Measurements from ENCODE around the gene LMAN2.

Gene LMAN2

DNA sequence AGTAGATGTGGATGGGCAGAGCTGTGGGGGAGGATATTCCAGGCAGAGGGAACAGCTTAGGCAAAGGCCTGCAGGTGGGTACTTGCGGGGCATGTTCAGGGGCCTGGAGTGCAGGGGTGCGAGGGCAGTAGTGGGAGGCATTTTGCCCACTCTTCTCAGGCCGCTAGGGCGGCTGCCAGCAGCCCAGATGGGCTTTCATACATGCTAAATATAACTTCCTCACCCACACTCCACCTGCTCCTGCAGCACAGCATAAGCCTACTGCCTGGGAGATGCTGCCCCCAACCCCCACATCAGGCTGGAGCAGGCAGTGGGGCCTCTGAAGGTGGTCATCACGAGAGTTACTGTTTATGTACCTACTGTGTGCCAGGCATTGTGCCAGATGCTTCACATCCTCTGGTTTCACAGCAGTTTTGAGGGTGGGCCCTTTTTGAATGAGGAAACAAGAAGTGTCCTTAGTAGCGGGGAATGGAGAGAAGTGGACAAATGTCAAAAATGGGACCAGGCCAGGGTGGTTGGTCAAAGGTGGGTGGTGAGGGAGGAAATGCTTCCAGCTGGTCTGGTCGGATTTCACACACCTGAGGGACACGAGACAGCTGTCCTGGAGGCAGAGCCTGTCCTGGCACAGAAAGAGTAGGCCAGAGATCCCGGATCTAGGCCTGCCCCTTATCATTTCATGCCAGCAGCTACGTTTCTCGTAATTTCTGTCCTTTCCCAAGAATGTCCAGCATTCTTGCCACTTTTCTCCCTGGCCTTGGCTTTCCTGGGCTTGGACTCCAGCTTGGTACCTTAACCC, 18.4 kb upstream of the LMAN2 start:
- Histone ChIP-seq H2AFZ (ENCODE audit: low read length) (no peak overlapping the region), H3K9me3 (ENCODE audit: insufficient read depth, low read depth, low read length) (no peaks in the 10 kb centered on the region), H3K4me3 (ENCODE audit: low read length, poor library complexity, severe bottlenecking) (no peak overlapping the region), H4K20me1 (ENCODE audit: insufficient read depth, low read length, poor library complexity, severe bottlenecking) (no peaks in the 10 kb centered on the region), H3K9ac (ENCODE audit: low read depth, low read length, poor library complexity, severe bottlenecking) (no peak overlapping the region), H3K27me3 (ENCODE audit: insufficient read depth, low read length, poor library complexity, severe bottlenecking) (no peaks in the 10 kb centered on the region), H3K4me2 (ENCODE audit: low read depth, low read length, poor library complexity, severe bottlenecking) (no peak overlapping the region), H3F3A (ENCODE audit: low read depth) (no peaks in the 10 kb centered on the region), H3K36me3 (ENCODE audit: insufficient read depth, low read length) (0 out of 2 replicates have a peak, but pooled peaks cover 4% of the 10 kb centered on the region), H3K4me1 (ENCODE audit: insufficient read depth, low read length, poor library complexity, severe bottlenecking) (peaks cover 22% of the 10 kb centered on the region), H3K79me2 (ENCODE audit: insufficient read depth, low read length) (no peaks in the 10 kb centered on the region), H3K9me2 (replicated peaks; ENCODE audit: low read depth, low read length) (no peaks in the 10 kb centered on the region)
- TF ChIP-seq EZH2phosphoT487 (IDR thresholded peaks at IDR 0.05; ENCODE audit: borderline replicate concordance), result no peak
- TF ChIP-seq, protein P1, sequence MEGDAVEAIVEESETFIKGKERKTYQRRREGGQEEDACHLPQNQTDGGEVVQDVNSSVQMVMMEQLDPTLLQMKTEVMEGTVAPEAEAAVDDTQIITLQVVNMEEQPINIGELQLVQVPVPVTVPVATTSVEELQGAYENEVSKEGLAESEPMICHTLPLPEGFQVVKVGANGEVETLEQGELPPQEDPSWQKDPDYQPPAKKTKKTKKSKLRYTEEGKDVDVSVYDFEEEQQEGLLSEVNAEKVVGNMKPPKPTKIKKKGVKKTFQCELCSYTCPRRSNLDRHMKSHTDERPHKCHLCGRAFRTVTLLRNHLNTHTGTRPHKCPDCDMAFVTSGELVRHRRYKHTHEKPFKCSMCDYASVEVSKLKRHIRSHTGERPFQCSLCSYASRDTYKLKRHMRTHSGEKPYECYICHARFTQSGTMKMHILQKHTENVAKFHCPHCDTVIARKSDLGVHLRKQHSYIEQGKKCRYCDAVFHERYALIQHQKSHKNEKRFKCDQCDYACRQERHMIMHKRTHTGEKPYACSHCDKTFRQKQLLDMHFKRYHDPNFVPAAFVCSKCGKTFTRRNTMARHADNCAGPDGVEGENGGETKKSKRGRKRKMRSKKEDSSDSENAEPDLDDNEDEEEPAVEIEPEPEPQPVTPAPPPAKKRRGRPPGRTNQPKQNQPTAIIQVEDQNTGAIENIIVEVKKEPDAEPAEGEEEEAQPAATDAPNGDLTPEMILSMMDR (conservative IDR thresholded peaks at IDR 0.05; ENCODE audit: low read length), result no peak

DNA sequence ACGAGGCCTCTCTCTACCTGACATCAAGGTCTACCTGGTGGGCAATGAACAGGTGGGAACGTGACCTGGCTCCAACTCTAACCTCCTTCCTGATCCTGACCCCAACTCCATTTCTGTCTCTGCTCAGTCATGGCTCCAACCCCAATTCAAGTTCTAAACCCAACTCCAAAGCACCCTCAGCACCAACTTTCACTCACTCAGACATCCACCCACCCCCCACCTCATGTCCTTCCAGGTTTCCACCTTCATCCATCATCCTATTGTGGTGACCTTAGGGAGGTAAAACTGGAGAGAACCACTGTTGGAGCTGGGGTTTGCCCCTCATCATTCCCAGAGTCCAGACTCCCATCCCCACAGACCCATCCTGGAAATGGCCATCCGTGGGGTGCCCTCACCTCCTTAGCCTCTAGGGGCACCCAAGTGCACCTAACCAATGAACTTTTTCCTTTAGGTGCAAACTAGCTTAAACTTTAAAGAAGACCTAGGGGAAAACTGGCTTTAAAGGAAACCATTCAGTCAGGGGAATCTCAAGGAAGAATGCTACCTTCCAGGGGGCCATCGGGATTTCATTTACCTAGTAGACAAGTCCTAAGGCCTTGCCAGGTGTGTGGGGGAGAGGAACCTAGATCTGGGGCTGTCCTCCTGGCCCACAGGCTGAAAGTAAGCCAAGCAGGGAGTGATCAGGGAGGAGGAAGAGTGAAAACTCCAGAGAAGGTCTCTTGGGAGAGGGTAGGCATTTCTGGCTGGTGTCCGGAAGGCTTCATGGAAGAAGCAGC, 17.6 kb upstream of the LMAN2 start:
- no peak for TF ChIP-seq EZH2phosphoT487 (IDR thresholded peaks at IDR 0.05; ENCODE audit: borderline replicate concordance)
- TF ChIP-seq, protein P1 (conservative IDR thresholded peaks at IDR 0.05; ENCODE audit: low read length), result peak; percentile 64
- Histone ChIP-seq H3K4me3 (ENCODE audit: low read length, poor library complexity, severe bottlenecking) (no peak overlapping the region), H4K20me1 (ENCODE audit: insufficient read depth, low read length, poor library complexity, severe bottlenecking) (no peaks in the 10 kb centered on the region), H3K4me1 (ENCODE audit: insufficient read depth, low read length, poor library complexity, severe bottlenecking) (peaks cover 22% of the 10 kb centered on the region), H2AFZ (ENCODE audit: low read length) (no peak overlapping the region), H3K79me2 (ENCODE audit: insufficient read depth, low read length) (no peaks in the 10 kb centered on the region), H3F3A (ENCODE audit: low read depth) (no peaks in the 10 kb centered on the region), H3K9me3 (ENCODE audit: insufficient read depth, low read depth, low read length) (no peaks in the 10 kb centered on the region), H3K4me2 (ENCODE audit: low read depth, low read length, poor library complexity, severe bottlenecking) (no peak overlapping the region), H3K27me3 (ENCODE audit: insufficient read depth, low read length, poor library complexity, severe bottlenecking) (no peaks in the 10 kb centered on the region), H3K9ac (ENCODE audit: low read depth, low read length, poor library complexity, severe bottlenecking) (no peak overlapping the region), H3K36me3 (ENCODE audit: insufficient read depth, low read length) (0 out of 2 replicates have a peak, but pooled peaks cover 4% of the 10 kb centered on the region), H3K9me2 (replicated peaks; ENCODE audit: low read depth, low read length) (no peaks in the 10 kb centered on the region)

DNA sequence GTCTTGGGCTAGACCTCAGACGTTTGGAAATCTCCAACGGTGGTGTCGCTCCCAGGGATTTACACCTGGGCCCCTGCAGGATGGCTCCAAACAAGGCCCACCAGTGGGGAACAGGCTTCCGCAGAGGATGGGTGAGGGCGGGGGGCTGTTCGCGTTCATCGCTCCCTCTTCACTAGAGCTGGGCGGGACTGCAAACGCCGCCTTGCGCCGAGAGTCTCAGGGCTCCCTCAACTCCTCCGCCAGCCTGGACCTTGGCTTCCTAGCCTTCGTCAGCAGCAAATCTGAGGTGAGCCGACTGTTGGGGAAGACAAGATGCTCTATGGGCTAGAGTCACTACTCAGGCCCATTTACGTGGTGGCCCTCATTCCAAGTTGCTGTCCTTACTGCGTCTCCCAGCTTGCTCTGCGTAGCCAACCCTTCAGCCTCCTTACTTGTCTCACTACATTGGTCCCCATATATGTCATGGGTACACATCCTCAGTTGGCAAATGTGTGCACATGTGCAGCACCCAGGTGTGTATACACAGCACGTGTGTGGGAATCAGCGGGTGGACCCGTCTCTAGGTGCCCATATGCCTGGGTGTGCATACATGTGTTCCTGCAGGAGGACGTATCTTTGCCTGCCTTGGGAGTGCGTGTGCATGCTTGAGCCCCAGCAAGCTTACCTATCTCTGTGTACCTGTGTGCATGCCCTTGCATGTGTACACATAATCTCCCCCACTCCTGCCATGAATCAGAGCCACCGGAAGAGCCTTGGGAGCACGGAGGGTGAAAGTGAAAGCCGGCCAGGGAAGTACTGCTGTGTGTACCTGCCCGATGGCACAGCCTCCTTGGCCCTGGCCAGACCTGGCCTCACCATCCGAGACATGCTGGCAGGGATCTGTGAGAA, 16.8 kb upstream of the LMAN2 start:
- Histone ChIP-seq H3K4me1 (ENCODE audit: insufficient read depth, low read length, poor library complexity, severe bottlenecking) (peaks cover 25% of the 10 kb centered on the region), H3K9ac (ENCODE audit: low read depth, low read length, poor library complexity, severe bottlenecking) (no peak overlapping the region), H3K9me3 (ENCODE audit: insufficient read depth, low read depth, low read length) (no peaks in the 10 kb centered on the region), H3K27me3 (ENCODE audit: insufficient read depth, low read length, poor library complexity, severe bottlenecking) (no peaks in the 10 kb centered on the region), H3K9me2 (replicated peaks; ENCODE audit: low read depth, low read length) (no peaks in the 10 kb centered on the region), H3K4me2 (ENCODE audit: low read depth, low read length, poor library complexity, severe bottlenecking) (no peak overlapping the region), H3K36me3 (ENCODE audit: insufficient read depth, low read length) (0 out of 2 replicates have a peak, but pooled peaks cover 4% of the 10 kb centered on the region), H4K20me1 (ENCODE audit: insufficient read depth, low read length, poor library complexity, severe bottlenecking) (no peaks in the 10 kb centered on the region), H3K4me3 (ENCODE audit: low read length, poor library complexity, severe bottlenecking) (no peak overlapping the region), H3F3A (ENCODE audit: low read depth) (no peaks in the 10 kb centered on the region), H2AFZ (ENCODE audit: low read length) (no peak overlapping the region), H3K79me2 (ENCODE audit: insufficient read depth, low read length) (peaks cover 4% of the 10 kb centered on the region; the same call in 1 of the 2 replicates)
- TF ChIP-seq EZH2phosphoT487 (IDR thresholded peaks at IDR 0.05; ENCODE audit: borderline replicate concordance), result no peak
- TF ChIP-seq, protein P1 (conservative IDR thresholded peaks at IDR 0.05; ENCODE audit: low read length), result no peak
